Measurements from ENCODE around the gene RTKN. TPM values are rescaled to one million over a fixed set of nuclear protein-coding genes. Genes with fewer than 3 reads are reported as not detected.

RTKN gene
- polyA plus RNA-seq, 1 of the 3 experiments (the other 2 are of a cell fraction), result 22.6 TPM

- Histone ChIP-seq H3K4me1 (ENCODE audit: control insufficient read depth in 1 of 2, insufficient read depth in 2 of 2, low read depth in 1 of 2, low read length in 1 of 2) (peaks cover 0 to 9% of the 10 kb centered on the region in 2 experiments; a peak in 1 of 4 replicates), H4K20me1 (ENCODE audit: insufficient read depth) (no peaks in the 10 kb centered on the region), H3K4me3 (ENCODE audit: low read depth in 2 of 2, low read length in 1 of 2) (no peak overlapping the region), H2AFZ (ENCODE audit: low read depth) (no peak overlapping the region), H3K36me3 (replicated peaks in 1 of 2; ENCODE audit: control insufficient read depth in 1 of 2, insufficient read depth in 2 of 2, low read length in 1 of 2) (no peaks in the 10 kb centered on the region), H3K9me2 (no peaks in the 10 kb centered on the region), H3K4me2 (no peak overlapping the region), H3K27ac (ENCODE audit: low read depth in 2 of 2, low read length in 1 of 2) (no peak overlapping the region), H3K9ac (no peak overlapping the region), H3F3A (replicated peaks; ENCODE audit: insufficient read depth) (peaks cover 4% of the 10 kb centered on the region), H3K79me2 (ENCODE audit: insufficient read depth) (no peaks in the 10 kb centered on the region), H3K9me3 (no peaks in the 10 kb centered on the region), H3K27me3 (ENCODE audit: insufficient read depth) (no peaks in the 10 kb centered on the region)
- peak; percentile 23 for DNase-seq
- TF ChIP-seq YY1 (IDR thresholded peaks at IDR 0.05; ENCODE audit: low read depth), result no peak
- TF ChIP-seq SMC3 (IDR thresholded peaks at IDR 0.05; ENCODE audit: low read depth, low read length), result no peak
- no peak for TF ChIP-seq POLR2AphosphoS5 (IDR thresholded peaks at IDR 0.05; ENCODE audit: low read depth, low read length)
- TF ChIP-seq MEF2A (IDR thresholded peaks at IDR 0.05; ENCODE audit: borderline replicate concordance, low read depth), result no peak
- TF ChIP-seq GATA2 (CRISPR knock-in tag; IDR thresholded peaks at IDR 0.05), result no peak
- TF ChIP-seq ELF1 (IDR thresholded peaks at IDR 0.05), result no peak
- TF ChIP-seq GABPA (IDR thresholded peaks at IDR 0.05; ENCODE audit: low read depth), result no peak
- TF ChIP-seq SIN3A (IDR thresholded peaks at IDR 0.05; ENCODE audit: borderline replicate concordance, low read depth, low read length), result no peak
- TF ChIP-seq FOXJ3 (CRISPR knock-in tag; IDR thresholded peaks at IDR 0.05), result no peak
- no peak for TF ChIP-seq RFX5 (IDR thresholded peaks at IDR 0.05; ENCODE audit: low read length)
- TF ChIP-seq NFIC (IDR thresholded peaks at IDR 0.05; ENCODE audit: borderline replicate concordance), result no peak
- TF ChIP-seq TEAD4 (IDR thresholded peaks at IDR 0.05; ENCODE audit: borderline replicate concordance, insufficient read depth), result no peak
- TF ChIP-seq JUND (IDR thresholded peaks at IDR 0.05), result no peak
- TF ChIP-seq USF2 (IDR thresholded peaks at IDR 0.05; ENCODE audit: borderline replicate concordance, low read depth, low read length), result no peak
- no peak for TF ChIP-seq ZBTB33 (IDR thresholded peaks at IDR 0.05; ENCODE audit: borderline replicate concordance, low read depth)
- TF ChIP-seq FOSL2 (IDR thresholded peaks at IDR 0.05; ENCODE audit: borderline replicate concordance, low read depth), result no peak
- TF ChIP-seq MAX (IDR thresholded peaks at IDR 0.05; ENCODE audit: low read depth), result no peak
- TF ChIP-seq MXI1 (IDR thresholded peaks at IDR 0.05; ENCODE audit: low read depth, low read length), result no peak
- TF ChIP-seq REST (IDR thresholded peaks at IDR 0.05; ENCODE audit: low read depth, low read length), result no peak
- ChIA-PET CTCF (interaction anchor here (1.5 kb wide), 2 partner anchors 25 to 168 kb away, joined by 4 to 5 read pairs; no protein-coding TSS in a partner anchor), POLR2A (no interaction called here)
- WGBS (ENCODE audit: low lambda C conversion rate), result 69% methylated on average over 6 of the region's 6 CpGs
Measured at GRCh38 chr2:74417763-74418162, 24.0 kb downstream of the RTKN start.
